WTC11 (cell line): Measurements from ENCODE around the gene YTHDC2. TPM values are rescaled to one million over a fixed set of nuclear protein-coding genes. Genes with fewer than 3 reads are reported as not detected.

Source experiments
- ATAC-seq: fragments of 200-7000 bp; cut with Tn5 transposase; 2 replicates; pipeline ENCODE4 v1.10.0; 2021; ENCODE audit warnings: mild to moderate bottlenecking, moderate library complexity
- CTCF ChIA-PET: fragments of 300-600 bp; sonication (Branson Sonifier 250); formaldehyde crosslinking; loops from one replicate; lab custom pipeline; 2021; ENCODE audit warnings: antibody characterized with exemption; lab: Charles Lee
- POLR2A ChIA-PET: fragments of 350-600 bp; sonication (Branson Sonifier 250); formaldehyde crosslinking; loops from one replicate; lab custom pipeline; 2021; ENCODE audit warnings: antibody characterized with exemption; lab: Charles Lee
- DNase-seq: peaks from one replicate; pipeline ENCODE4 v3.0.0; 2021; ENCODE audit warnings: low spot score
- H3K27ac Mint-ChIP-seq: 2 replicates; pipeline ENCODE4 v1.8.0; 2021; ENCODE audit warnings: mixed read lengths
- H3K27me3 Mint-ChIP-seq: 2 replicates; pipeline ENCODE4 v1.8.0; 2021; ENCODE audit warnings: low read depth, mild to moderate bottlenecking, moderate library complexity, mixed read lengths
- H3K36me3 Mint-ChIP-seq: 2 replicates; pipeline ENCODE4 v1.8.0; 2021; ENCODE audit warnings: mixed read lengths
- H3K4me1 Mint-ChIP-seq: 2 replicates; pipeline ENCODE4 v1.8.0; 2022; ENCODE audit warnings: mixed read lengths
- H3K4me3 Mint-ChIP-seq: 2 replicates; pipeline ENCODE4 v1.8.0; 2021; ENCODE audit warnings: mild to moderate bottlenecking, moderate library complexity, mixed read lengths
- H3K9me3 Mint-ChIP-seq: 2 replicates; pipeline ENCODE4 v1.8.0; 2021; ENCODE audit warnings: mixed read lengths
- FOXP1 ChIP-seq: sonication (generic); formaldehyde crosslinking; IDR thresholded peaks from 2 replicates; pipeline ENCODE4 v1.8.0; 2022; ENCODE audit warnings: missing genetic modification reagents, mild to moderate bottlenecking, moderate library complexity, borderline replicate concordance
- GABPB1 ChIP-seq: sonication (generic); formaldehyde crosslinking; IDR thresholded peaks from 2 replicates; pipeline ENCODE4 v1.8.1; 2023; ENCODE audit warnings: mild to moderate bottlenecking, missing genetic modification reagents
- HMGA2 ChIP-seq: fragments of 250-450 bp; sonication (Bioruptor Pico); IDR thresholded peaks from 2 replicates; pipeline ENCODE4 v1.4.0; 2021; ENCODE audit warnings: mild to moderate bottlenecking, moderate library complexity
- JAZF1 ChIP-seq: fragments of 250-450 bp; sonication (Bioruptor Pico); IDR thresholded peaks from 2 replicates; pipeline ENCODE4 v1.9.0; 2021; ENCODE audit warnings: moderate library complexity, mild to moderate bottlenecking, inconsistent platforms
- JUN ChIP-seq: sonication (generic); formaldehyde crosslinking; IDR thresholded peaks from 2 replicates; pipeline ENCODE4 v1.8.0; 2023; ENCODE audit warnings: mild to moderate bottlenecking, missing genetic modification reagents
- MYBL2 ChIP-seq: sonication (generic); formaldehyde crosslinking; IDR thresholded peaks from 2 replicates; pipeline ENCODE4 v1.8.1; 2023; ENCODE audit warnings: mild to moderate bottlenecking, moderate library complexity, missing genetic modification reagents
- TEAD1 ChIP-seq: sonication (generic); formaldehyde crosslinking; IDR thresholded peaks from 2 replicates; pipeline ENCODE4 v1.8.0; 2022; ENCODE audit warnings: mild to moderate bottlenecking, missing genetic modification reagents
- ZNF396 ChIP-seq: fragments of 250-450 bp; sonication (Bioruptor Pico); IDR thresholded peaks from 2 replicates; pipeline ENCODE4 v1.8.0; 2021; ENCODE audit warnings: mild to moderate bottlenecking, moderate library complexity, borderline replicate concordance
- ZNF416 ChIP-seq: fragments of 250-450 bp; sonication (Bioruptor Pico); IDR thresholded peaks from 2 replicates; pipeline ENCODE4 v1.9.0; 2021; ENCODE audit warnings: mild to moderate bottlenecking, inconsistent platforms
- total RNA-seq: library from RNA; stranded (reverse); gene quantifications from 3 replicates; pipeline ENCODE4 v1.2.3, GENCODE V29; 2021
- TF ChIP-seq, protein P1 (sequence below): sonication (generic); formaldehyde crosslinking; IDR thresholded peaks from 2 replicates; pipeline ENCODE4 v1.8.1; 2023; ENCODE audit warnings: mild to moderate bottlenecking, missing genetic modification reagents, moderate library complexity
- TF ChIP-seq, protein P2 (sequence below): sonication (generic); formaldehyde crosslinking; IDR thresholded peaks from 2 replicates; pipeline ENCODE4 v1.8.1; 2022; ENCODE audit warnings: low read depth, missing genetic modification reagents, borderline replicate concordance
- TF ChIP-seq, protein P3 (sequence below): sonication (generic); formaldehyde crosslinking; conservative IDR thresholded peaks from 2 replicates; pipeline ENCODE4 v1.8.1; 2022; ENCODE audit warnings: mild to moderate bottlenecking, missing genetic modification reagents
- TF ChIP-seq, protein P4 (sequence below): sonication (generic); formaldehyde crosslinking; IDR thresholded peaks from 2 replicates; pipeline ENCODE4 v1.8.0; 2023; ENCODE audit warnings: missing genetic modification reagents
- TF ChIP-seq, protein P5 (sequence below): fragments of 250-450 bp; sonication (Bioruptor Pico); IDR thresholded peaks from 2 replicates; pipeline ENCODE4 v1.8.0; 2021; ENCODE audit warnings: mild to moderate bottlenecking
- TF ChIP-seq, protein P6 (sequence below): sonication (generic); formaldehyde crosslinking; IDR thresholded peaks from 2 replicates; pipeline ENCODE4 v1.8.0; 2023; ENCODE audit warnings: missing genetic modification reagents, mild to moderate bottlenecking, borderline replicate concordance
- TF ChIP-seq, protein P7 (sequence below): sonication (generic); formaldehyde crosslinking; IDR thresholded peaks from 2 replicates; pipeline ENCODE4 v1.8.1; 2022; ENCODE audit warnings: low read depth, mild to moderate bottlenecking, moderate library complexity, missing genetic modification reagents, borderline replicate concordance
- TF ChIP-seq, protein P8 (sequence below): fragments of 250-450 bp; sonication (Bioruptor Pico); conservative IDR thresholded peaks from 2 replicates; pipeline ENCODE4 v1.9.0; 2021; ENCODE audit warnings: mild to moderate bottlenecking

Gene YTHDC2
- total RNA-seq, 1 experiment from 2014 or later, result 21.6 TPM

DNA sequence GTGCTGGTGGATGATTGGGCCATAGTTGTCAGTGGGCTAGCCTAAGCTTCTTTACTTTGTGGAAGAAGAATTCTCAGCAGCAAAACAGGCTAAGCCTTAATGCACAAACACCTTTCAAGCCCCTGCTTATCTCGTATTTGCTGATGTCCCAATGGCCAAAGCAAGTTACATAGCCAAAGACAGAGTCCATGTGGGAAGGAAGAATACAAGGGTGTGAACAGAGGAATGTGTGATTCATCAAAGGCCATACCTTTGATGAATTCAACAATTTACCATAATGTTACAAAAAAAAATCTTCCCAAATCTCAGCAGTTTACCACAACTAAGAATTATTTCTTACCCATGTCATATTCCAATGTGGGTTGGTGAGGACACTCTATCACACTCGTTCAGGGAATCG lies 1.2 kb upstream of the YTHDC2 start (continued):
- TF ChIP-seq GABPB1, result no peak
- TF ChIP-seq, protein P1, sequence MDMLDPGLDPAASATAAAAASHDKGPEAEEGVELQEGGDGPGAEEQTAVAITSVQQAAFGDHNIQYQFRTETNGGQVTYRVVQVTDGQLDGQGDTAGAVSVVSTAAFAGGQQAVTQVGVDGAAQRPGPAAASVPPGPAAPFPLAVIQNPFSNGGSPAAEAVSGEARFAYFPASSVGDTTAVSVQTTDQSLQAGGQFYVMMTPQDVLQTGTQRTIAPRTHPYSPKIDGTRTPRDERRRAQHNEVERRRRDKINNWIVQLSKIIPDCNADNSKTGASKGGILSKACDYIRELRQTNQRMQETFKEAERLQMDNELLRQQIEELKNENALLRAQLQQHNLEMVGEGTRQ (CRISPR knock-in tag), result no peak
- TF ChIP-seq, protein P2, sequence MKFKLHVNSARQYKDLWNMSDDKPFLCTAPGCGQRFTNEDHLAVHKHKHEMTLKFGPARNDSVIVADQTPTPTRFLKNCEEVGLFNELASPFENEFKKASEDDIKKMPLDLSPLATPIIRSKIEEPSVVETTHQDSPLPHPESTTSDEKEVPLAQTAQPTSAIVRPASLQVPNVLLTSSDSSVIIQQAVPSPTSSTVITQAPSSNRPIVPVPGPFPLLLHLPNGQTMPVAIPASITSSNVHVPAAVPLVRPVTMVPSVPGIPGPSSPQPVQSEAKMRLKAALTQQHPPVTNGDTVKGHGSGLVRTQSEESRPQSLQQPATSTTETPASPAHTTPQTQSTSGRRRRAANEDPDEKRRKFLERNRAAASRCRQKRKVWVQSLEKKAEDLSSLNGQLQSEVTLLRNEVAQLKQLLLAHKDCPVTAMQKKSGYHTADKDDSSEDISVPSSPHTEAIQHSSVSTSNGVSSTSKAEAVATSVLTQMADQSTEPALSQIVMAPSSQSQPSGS, result no peak
- TF ChIP-seq, protein P3, sequence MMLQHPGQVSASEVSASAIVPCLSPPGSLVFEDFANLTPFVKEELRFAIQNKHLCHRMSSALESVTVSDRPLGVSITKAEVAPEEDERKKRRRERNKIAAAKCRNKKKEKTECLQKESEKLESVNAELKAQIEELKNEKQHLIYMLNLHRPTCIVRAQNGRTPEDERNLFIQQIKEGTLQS (CRISPR knock-in tag), result no peak
- TF ChIP-seq, protein P4, sequence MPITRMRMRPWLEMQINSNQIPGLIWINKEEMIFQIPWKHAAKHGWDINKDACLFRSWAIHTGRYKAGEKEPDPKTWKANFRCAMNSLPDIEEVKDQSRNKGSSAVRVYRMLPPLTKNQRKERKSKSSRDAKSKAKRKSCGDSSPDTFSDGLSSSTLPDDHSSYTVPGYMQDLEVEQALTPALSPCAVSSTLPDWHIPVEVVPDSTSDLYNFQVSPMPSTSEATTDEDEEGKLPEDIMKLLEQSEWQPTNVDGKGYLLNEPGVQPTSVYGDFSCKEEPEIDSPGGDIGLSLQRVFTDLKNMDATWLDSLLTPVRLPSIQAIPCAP (CRISPR knock-in tag), result no peak
- TF ChIP-seq FOXP1, result no peak

DNA sequence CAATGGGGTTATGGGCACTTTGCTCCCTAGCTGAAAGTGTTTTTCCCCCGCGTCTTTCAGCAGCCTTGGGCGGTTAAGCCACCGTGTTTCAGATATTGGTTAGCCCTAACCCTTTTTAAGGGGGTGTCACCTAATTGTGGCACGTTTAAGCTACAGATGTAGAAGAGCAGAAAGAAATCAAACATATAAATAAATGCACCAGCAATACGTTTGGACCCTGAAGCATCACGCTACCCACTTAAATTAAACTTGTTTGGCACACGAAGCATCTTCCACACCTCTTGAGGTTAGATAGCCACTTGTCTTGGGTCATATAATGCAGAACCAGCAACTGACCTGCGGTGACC lies 768 bp downstream of the YTHDC2 start:
- H3K27me3 Mint-ChIP-seq, result peaks cover 2% of the 10 kb centered on the region
- TF ChIP-seq JUN (no peak), JAZF1 (CRISPR knock-in tag) (no peak)
- TF ChIP-seq, all 79 proteins: peak for 0
- DNase-seq (no peak), ATAC-seq (no peak)
- peaks cover 15% of the 10 kb centered on the region for H3K4me1 Mint-ChIP-seq
- ChIA-PET POLR2A (interaction anchor here (1.0 kb wide), 1 partner anchor 348 kb away, joined by 3 read pairs; no protein-coding TSS in a partner anchor), CTCF (interaction anchor here (0.6 to 1.7 kb wide), 5 partner anchors 92 to 455 kb away, joined by 3 to 10 read pairs (median 6); no protein-coding TSS in a partner anchor)
- peak overlapping the region; percentile 57; the same call in 1 of the 2 replicates for H3K27ac Mint-ChIP-seq
- peak overlapping the region; percentile 88 for H3K4me3 Mint-ChIP-seq
- peaks cover 6% of the 10 kb centered on the region for H3K36me3 Mint-ChIP-seq
- no peaks in the 10 kb centered on the region for H3K9me3 Mint-ChIP-seq

DNA sequence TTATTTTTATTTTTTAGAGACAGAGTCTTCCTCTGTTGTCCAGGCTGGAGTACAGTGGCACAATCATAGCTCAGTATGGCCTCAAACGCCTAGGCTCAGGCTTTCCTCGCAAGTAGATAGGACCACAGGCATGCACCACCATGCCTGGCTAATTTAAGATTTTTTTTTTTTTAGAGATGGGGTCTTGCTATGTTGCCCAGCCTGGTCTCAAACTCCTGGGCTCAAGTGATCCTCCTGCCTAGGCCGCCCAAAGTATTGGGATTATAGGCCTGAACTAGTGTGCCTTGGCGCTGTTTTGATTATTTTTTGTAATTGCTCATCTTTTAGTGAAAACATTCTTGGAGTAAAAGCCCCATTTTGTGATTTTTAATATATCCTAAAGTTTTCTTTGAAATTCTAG lies 5.4 kb downstream of the YTHDC2 start:
- TF ChIP-seq, protein P5, sequence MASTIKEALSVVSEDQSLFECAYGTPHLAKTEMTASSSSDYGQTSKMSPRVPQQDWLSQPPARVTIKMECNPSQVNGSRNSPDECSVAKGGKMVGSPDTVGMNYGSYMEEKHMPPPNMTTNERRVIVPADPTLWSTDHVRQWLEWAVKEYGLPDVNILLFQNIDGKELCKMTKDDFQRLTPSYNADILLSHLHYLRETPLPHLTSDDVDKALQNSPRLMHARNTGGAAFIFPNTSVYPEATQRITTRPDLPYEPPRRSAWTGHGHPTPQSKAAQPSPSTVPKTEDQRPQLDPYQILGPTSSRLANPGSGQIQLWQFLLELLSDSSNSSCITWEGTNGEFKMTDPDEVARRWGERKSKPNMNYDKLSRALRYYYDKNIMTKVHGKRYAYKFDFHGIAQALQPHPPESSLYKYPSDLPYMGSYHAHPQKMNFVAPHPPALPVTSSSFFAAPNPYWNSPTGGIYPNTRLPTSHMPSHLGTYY (CRISPR knock-in tag), result no peak
- no peak for TF ChIP-seq TEAD1 (CRISPR knock-in tag)
- no peak for TF ChIP-seq ZNF396 (CRISPR knock-in tag)
- TF ChIP-seq, protein P6, sequence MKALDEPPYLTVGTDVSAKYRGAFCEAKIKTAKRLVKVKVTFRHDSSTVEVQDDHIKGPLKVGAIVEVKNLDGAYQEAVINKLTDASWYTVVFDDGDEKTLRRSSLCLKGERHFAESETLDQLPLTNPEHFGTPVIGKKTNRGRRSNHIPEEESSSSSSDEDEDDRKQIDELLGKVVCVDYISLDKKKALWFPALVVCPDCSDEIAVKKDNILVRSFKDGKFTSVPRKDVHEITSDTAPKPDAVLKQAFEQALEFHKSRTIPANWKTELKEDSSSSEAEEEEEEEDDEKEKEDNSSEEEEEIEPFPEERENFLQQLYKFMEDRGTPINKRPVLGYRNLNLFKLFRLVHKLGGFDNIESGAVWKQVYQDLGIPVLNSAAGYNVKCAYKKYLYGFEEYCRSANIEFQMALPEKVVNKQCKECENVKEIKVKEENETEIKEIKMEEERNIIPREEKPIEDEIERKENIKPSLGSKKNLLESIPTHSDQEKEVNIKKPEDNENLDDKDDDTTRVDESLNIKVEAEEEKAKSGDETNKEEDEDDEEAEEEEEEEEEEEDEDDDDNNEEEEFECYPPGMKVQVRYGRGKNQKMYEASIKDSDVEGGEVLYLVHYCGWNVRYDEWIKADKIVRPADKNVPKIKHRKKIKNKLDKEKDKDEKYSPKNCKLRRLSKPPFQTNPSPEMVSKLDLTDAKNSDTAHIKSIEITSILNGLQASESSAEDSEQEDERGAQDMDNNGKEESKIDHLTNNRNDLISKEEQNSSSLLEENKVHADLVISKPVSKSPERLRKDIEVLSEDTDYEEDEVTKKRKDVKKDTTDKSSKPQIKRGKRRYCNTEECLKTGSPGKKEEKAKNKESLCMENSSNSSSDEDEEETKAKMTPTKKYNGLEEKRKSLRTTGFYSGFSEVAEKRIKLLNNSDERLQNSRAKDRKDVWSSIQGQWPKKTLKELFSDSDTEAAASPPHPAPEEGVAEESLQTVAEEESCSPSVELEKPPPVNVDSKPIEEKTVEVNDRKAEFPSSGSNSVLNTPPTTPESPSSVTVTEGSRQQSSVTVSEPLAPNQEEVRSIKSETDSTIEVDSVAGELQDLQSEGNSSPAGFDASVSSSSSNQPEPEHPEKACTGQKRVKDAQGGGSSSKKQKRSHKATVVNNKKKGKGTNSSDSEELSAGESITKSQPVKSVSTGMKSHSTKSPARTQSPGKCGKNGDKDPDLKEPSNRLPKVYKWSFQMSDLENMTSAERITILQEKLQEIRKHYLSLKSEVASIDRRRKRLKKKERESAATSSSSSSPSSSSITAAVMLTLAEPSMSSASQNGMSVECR, result no peak
- TF ChIP-seq, protein P7, sequence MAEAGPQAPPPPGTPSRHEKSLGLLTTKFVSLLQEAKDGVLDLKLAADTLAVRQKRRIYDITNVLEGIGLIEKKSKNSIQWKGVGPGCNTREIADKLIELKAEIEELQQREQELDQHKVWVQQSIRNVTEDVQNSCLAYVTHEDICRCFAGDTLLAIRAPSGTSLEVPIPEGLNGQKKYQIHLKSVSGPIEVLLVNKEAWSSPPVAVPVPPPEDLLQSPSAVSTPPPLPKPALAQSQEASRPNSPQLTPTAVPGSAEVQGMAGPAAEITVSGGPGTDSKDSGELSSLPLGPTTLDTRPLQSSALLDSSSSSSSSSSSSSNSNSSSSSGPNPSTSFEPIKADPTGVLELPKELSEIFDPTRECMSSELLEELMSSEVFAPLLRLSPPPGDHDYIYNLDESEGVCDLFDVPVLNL, result no peak
- TF ChIP-seq ZNF416 (CRISPR knock-in tag), result no peak
- no peak for TF ChIP-seq HMGA2 (CRISPR knock-in tag)
- TF ChIP-seq, protein P8, sequence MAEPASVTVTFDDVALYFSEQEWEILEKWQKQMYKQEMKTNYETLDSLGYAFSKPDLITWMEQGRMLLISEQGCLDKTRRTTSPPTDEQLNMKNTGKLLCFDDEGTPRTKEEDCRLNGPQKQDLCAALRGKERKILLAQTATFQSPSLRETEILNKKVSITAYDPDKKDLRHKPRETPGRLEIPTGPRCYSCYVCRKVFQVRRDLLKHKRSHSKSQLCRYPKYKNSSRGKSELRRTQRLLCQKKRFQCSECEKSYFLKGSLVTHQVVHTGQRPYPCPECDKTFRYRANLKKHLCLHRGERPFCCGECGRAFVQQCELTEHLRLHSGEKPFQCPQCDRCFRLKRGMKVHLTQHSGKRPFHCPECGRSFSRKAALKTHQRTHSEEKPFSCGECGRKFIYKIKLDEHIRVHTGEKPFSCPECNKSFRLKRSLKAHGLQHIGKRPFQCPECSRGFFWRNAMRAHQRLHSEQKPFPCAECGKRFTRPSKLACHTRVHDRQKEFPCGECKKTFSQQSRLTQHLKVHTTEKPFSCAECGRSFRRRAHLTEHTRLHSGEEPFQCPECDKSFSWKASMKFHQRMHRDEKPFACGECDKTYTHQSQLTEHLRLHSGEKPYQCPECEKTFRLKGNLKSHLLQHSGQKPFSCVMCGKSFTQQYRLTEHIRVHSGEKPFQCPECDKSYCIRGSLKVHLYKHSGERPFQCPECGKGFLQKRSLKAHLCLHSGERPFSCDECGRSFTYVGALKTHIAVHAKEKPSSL (CRISPR knock-in tag), result no peak
- TF ChIP-seq MYBL2 (CRISPR knock-in tag), result no peak
- ChIA-PET CTCF (no interaction called here), POLR2A (no interaction called here)
- Mint-ChIP-seq H3K36me3 (peaks cover 13% of the 10 kb centered on the region), H3K9me3 (peaks cover 4% of the 10 kb centered on the region), H3K4me1 (peaks cover 18% of the 10 kb centered on the region), H3K27ac (no peak overlapping the region), H3K4me3 (no peak overlapping the region), H3K27me3 (no peaks in the 10 kb centered on the region)
- ATAC-seq (no peak), DNase-seq (no peak)
